Keratinocyte (primary cell): ENCODE measurements around the gene AGR3. TPM values are rescaled to one million over a fixed set of nuclear protein-coding genes. Genes with fewer than 3 reads are reported as not detected.

ENCODE experiments used
- DNase-seq: peaks from one replicate; pipeline ENCODE4 v3.0.0-alpha.2; 2011; ENCODE audit warnings: low read depth, missing footprints, low spot score
- FAIRE-seq: peaks from 2 replicates; lab custom pipeline; 2011; peaks lifted over from hg19 to GRCh38; lab: Jason Lieb, UNC
- H2AFZ ChIP-seq: 2 replicates; pipeline ENCODE4 v1.6.0; 2012; ENCODE audit warnings: low read length, control low read depth, inconsistent platforms; ENCODE audit not compliant: control insufficient read depth
- H3K27ac ChIP-seq: 2 replicates; pipeline ENCODE4 v1.5.1; 2011; ENCODE audit warnings: low read length; ENCODE audit not compliant: control insufficient read depth, insufficient read depth
- H3K27me3 ChIP-seq: 3 replicates; pipeline ENCODE4 v1.6.0; 2011; ENCODE audit warnings: low read length; ENCODE audit not compliant: control insufficient read depth, insufficient read depth; ENCODE audit errors: extremely low read depth
- H3K36me3 ChIP-seq, 2 experiments: 2 replicates in 1 of 2; 3 replicates in 1 of 2; pipeline ENCODE4 v1.5.1; 2011; ENCODE audit warnings: low read length in 2 of 2, mild to moderate bottlenecking in 1 of 2; ENCODE audit not compliant: control insufficient read depth in 2 of 2, insufficient read depth in 2 of 2; ENCODE audit errors: extremely low read depth in 1 of 2
- H3K4me1 ChIP-seq: 3 replicates; pipeline ENCODE4 v1.5.1; 2011; ENCODE audit warnings: low read length; ENCODE audit not compliant: control insufficient read depth, insufficient read depth; ENCODE audit errors: extremely low read depth
- H3K4me2 ChIP-seq: 3 replicates; pipeline ENCODE4 v1.6.0; 2011; ENCODE audit warnings: low read depth, low read length; ENCODE audit not compliant: control insufficient read depth, insufficient read depth; ENCODE audit errors: extremely low read depth
- H3K4me3 ChIP-seq, 3 experiments: fragments of 200-600 bp in 1 of 3; sonication (generic) in 1 of 3; 2 replicates in 2 of 3; 3 replicates in 1 of 3; pipeline ENCODE4 v1.5.1; 2011 to 2016; ENCODE audit warnings: low read length in 3 of 3, mild to moderate bottlenecking in 3 of 3, control low read depth in 2 of 3, inconsistent platforms in 1 of 3, low read depth in 1 of 3, mixed read lengths in 1 of 3, mixed run types in 1 of 3, moderate library complexity in 1 of 3; ENCODE audit not compliant: control insufficient read depth in 2 of 3, insufficient read depth in 2 of 3; ENCODE audit errors: extremely low read depth in 1 of 3
- H3K79me2 ChIP-seq: 2 replicates; pipeline ENCODE4 v1.6.0; 2012; ENCODE audit warnings: low read length; ENCODE audit not compliant: control insufficient read depth, insufficient read depth
- H3K9ac ChIP-seq: 3 replicates; pipeline ENCODE4 v1.6.0; 2011; ENCODE audit warnings: low read length; ENCODE audit not compliant: control insufficient read depth, insufficient read depth; ENCODE audit errors: extremely low read depth
- H3K9me1 ChIP-seq: 3 replicates; pipeline ENCODE4 v1.6.0; 2011; ENCODE audit warnings: low read length; ENCODE audit not compliant: control insufficient read depth, insufficient read depth; ENCODE audit errors: extremely low read depth
- H3K9me3 ChIP-seq: 2 replicates; pipeline ENCODE4 v1.5.1; 2012; ENCODE audit warnings: low read depth, low read length; ENCODE audit not compliant: control insufficient read depth
- H4K20me1 ChIP-seq: 3 replicates; pipeline ENCODE4 v1.6.0; 2011; ENCODE audit warnings: low read length; ENCODE audit not compliant: control insufficient read depth, insufficient read depth; ENCODE audit errors: extremely low read depth
- CTCF ChIP-seq, 3 experiments: IDR thresholded peaks in 1 of 3; conservative IDR thresholded peaks in 1 of 3; optimal IDR thresholded peaks in 1 of 3; 2 replicates in 2 of 3; 3 replicates in 1 of 3; pipeline versions ENCODE3 to v1.5.1; 2011; ENCODE audit warnings: low read length in 3 of 3, mild to moderate bottlenecking in 3 of 3, moderate library complexity in 2 of 3, control low read depth in 1 of 3, inconsistent platforms in 1 of 3; ENCODE audit not compliant: insufficient read depth in 2 of 3; ENCODE audit errors: extremely low read depth in 1 of 3
- EZH2 ChIP-seq: IDR thresholded peaks from one replicate; pipeline ENCODE4 v1.6.1; 2012; ENCODE audit warnings: inconsistent platforms, mild to moderate bottlenecking, low read length, moderate library complexity
- dilution Hi-C: fragments of 300-500 bp; cut with MboI; formaldehyde crosslinking; loops from one replicate; pipeline ENCODE4 v1.7.0; 2020; ENCODE audit warnings: low sequenced_read_pairs; ENCODE audit not compliant: extremely low pct_ligation_motif_present
- polyA plus RNA-seq, 5 experiments: library from polyadenylated mRNA; depleted of rRNA in 3 of 5; stranded (reverse) in 3 of 5; stranded (forward) in 1 of 5; unstranded in 1 of 5; fragments of >200 nt; gene quantifications; 1 replicate in 1 of 5; 2 replicates in 3 of 5; 3 replicates in 1 of 5; pipeline versions ENCODE4 v1.2.1 to v1.2.3, GENCODE V29; 2011 to 2012; ENCODE audit warnings: missing spikeins in 2 of 5, low read depth in 1 of 5, low replicate concordance in 1 of 5

The AGR3 gene
- polyA plus RNA-seq, 1 donor (not counting 4 experiments of a cell fraction or from before 2014, with no cell fraction given): not detected

- FAIRE-seq (no peak), DNase-seq (no peak)
- H3K9me1 ChIP-seq: no peaks in the 10 kb centered on the region
- H3K27ac ChIP-seq: no peak overlapping the region
- dilution Hi-C loops: no loop called here
- no peaks in the 10 kb centered on the region for H3K27me3 ChIP-seq
- H3K79me2 ChIP-seq: no peaks in the 10 kb centered on the region
- TF ChIP-seq CTCF (optimal IDR thresholded peaks at IDR 0.05 in 1 of 3, IDR thresholded peaks at IDR 0.05 in 1 of 3, conservative IDR thresholded peaks at IDR 0.05 in 1 of 3; ENCODE audit: extremely low read depth in 1 of 3, insufficient read depth in 2 of 3, low read length in 3 of 3) (no peak), EZH2 (no peak)
- no peaks in the 10 kb centered on the region for H3K36me3 ChIP-seq
- no peaks in the 10 kb centered on the region for H3K9me3 ChIP-seq
- H3K4me2 ChIP-seq: no peak overlapping the region
- no peak overlapping the region for H3K9ac ChIP-seq
- H2AFZ ChIP-seq: no peak overlapping the region
- no peak overlapping the region for H3K4me3 ChIP-seq
- no peaks in the 10 kb centered on the region for H4K20me1 ChIP-seq
- no peaks in the 10 kb centered on the region for H3K4me1 ChIP-seq
These were observed 5.9 kb downstream of the AGR3 start for GRCh38 chr7:16875861-16876260.

GRCh38 chr7:16874066-16874465 is 7.7 kb downstream of the AGR3 start:
- Histone ChIP-seq H3K4me1 (no peaks in the 10 kb centered on the region), H3K4me3 (no peak overlapping the region), H3K9me1 (no peaks in the 10 kb centered on the region), H3K79me2 (no peaks in the 10 kb centered on the region), H3K4me2 (no peak overlapping the region), H3K9ac (no peak overlapping the region), H3K27me3 (no peaks in the 10 kb centered on the region), H4K20me1 (no peaks in the 10 kb centered on the region), H3K9me3 (no peaks in the 10 kb centered on the region), H3K36me3 (no peaks in the 10 kb centered on the region), H3K27ac (no peak overlapping the region), H2AFZ (no peak overlapping the region)
- DNase-seq: no peak
- no peak for FAIRE-seq
- TF ChIP-seq CTCF (optimal IDR thresholded peaks at IDR 0.05 in 1 of 3, IDR thresholded peaks at IDR 0.05 in 1 of 3, conservative IDR thresholded peaks at IDR 0.05 in 1 of 3; ENCODE audit: extremely low read depth in 1 of 3, insufficient read depth in 2 of 3, low read length in 3 of 3): no peak
- TF ChIP-seq EZH2: no peak
- dilution Hi-C loops: no loop called here
